Esophagus (tissue), 2 donors: Measurements from ENCODE around the gene GLYATL1B. TPM values are rescaled to one million over a fixed set of nuclear protein-coding genes. Genes with fewer than 3 reads are reported as not detected.
"Not testable (repeated sequence)": the region's sequence is repeated elsewhere in the genome, so short reads cannot be mapped to it uniquely, and the experiment has no call there.

Experiments used
- H3K27ac ChIP-seq, 2 donors: one replicate each; pipeline ENCODE4 v1.5.1; 2013; ENCODE audit warnings: low read depth in 2 of 2, mild to moderate bottlenecking in 2 of 2, inconsistent platforms in 1 of 2, low read length in 1 of 2, moderate library complexity in 1 of 2
- H3K27me3 ChIP-seq, 2 donors: one replicate each; pipeline ENCODE4 v1.6.1; 2013; ENCODE audit warnings: low read length in 2 of 2, control low read depth in 1 of 2, mild to moderate bottlenecking in 1 of 2; ENCODE audit not compliant: insufficient read depth in 2 of 2, control insufficient read depth in 1 of 2
- H3K36me3 ChIP-seq, 2 donors: one replicate each; pipeline ENCODE4 v1.6.1; 2013; ENCODE audit warnings: low read length in 1 of 2; ENCODE audit not compliant: control insufficient read depth in 2 of 2, insufficient read depth in 2 of 2
- H3K4me1 ChIP-seq, 2 donors: one replicate each; pipeline ENCODE4 v1.6.1; 2013; ENCODE audit warnings: low read length in 1 of 2; ENCODE audit not compliant: control insufficient read depth in 2 of 2, insufficient read depth in 2 of 2
- H3K4me3 ChIP-seq, 2 donors: one replicate each; pipeline ENCODE4 v1.5.1; 2013; ENCODE audit warnings: low read length in 2 of 2, mild to moderate bottlenecking in 2 of 2, low read depth in 1 of 2, moderate library complexity in 1 of 2
- H3K9me3 ChIP-seq, 2 donors: one replicate each; pipeline ENCODE4 v1.6.1; 2013; ENCODE audit warnings: mild to moderate bottlenecking in 2 of 2, low read depth in 1 of 2, low read length in 1 of 2, moderate library complexity in 1 of 2; ENCODE audit not compliant: control insufficient read depth in 2 of 2, insufficient read depth in 1 of 2
- WGBS, 2 donors: extraction: QIAGEN DNeasy Blood & Tissue Kit; methylation state at CpG; one replicate each; pipeline ENCODE4 v1.1.7; 2013; 5-methylcytosine and 5-hydroxymethylcytosine counted together
- polyA plus RNA-seq, 2 donors: library from polyadenylated mRNA; stranded (reverse); fragments of 200-250 nt; gene quantifications; one replicate each; pipeline ENCODE4 v1.2.3, GENCODE V29; 2013
- donor health status: healthy with polysubstance abuse.
- donor health status: Bipolar disorder and iron deficiency.

Gene GLYATL1B
- polyA plus RNA-seq, 2 donors: not detected

- Histone ChIP-seq H3K36me3 (no peaks in the 10 kb centered on the region), H3K4me3 (no peak overlapping the region), H3K27me3 (no peaks in the 10 kb centered on the region), H3K9me3 (peaks cover 6 to 8% of the 10 kb centered on the region in 2 donors), H3K27ac (no peak overlapping the region), H3K4me1 (no peaks in the 10 kb centered on the region)
- WGBS, 2 donors: 97% methylated on average over 3 of the region's 3 CpGs
Measured at GRCh38 chr11:59114344-59114743, 28.2 kb downstream of the GLYATL1B start.

GRCh38 chr11:59115553-59115952 lies 29.4 kb downstream of the GLYATL1B start:
- H3K27ac ChIP-seq: no peak overlapping the region
- no peak overlapping the region for H3K4me3 ChIP-seq
- no peaks in the 10 kb centered on the region for H3K27me3 ChIP-seq
- H3K36me3 ChIP-seq: no peaks in the 10 kb centered on the region
- H3K9me3 ChIP-seq: peaks cover 6 to 8% of the 10 kb centered on the region in 2 donors
- WGBS, 2 donors: 100% methylated on average over 1 of the region's 1 CpG
- H3K4me1 ChIP-seq: no peaks in the 10 kb centered on the region

GRCh38 chr11:59117774-59118173 lies 31.7 kb downstream of the GLYATL1B start:
- no peak overlapping the region for H3K27ac ChIP-seq
- H3K9me3 ChIP-seq: peaks cover 6 to 8% of the 10 kb centered on the region in 2 donors
- H3K4me1 ChIP-seq: no peaks in the 10 kb centered on the region
- 98 to 100% methylated on average over 2 of the region's 2 CpGs for WGBS, 2 donors
- H3K4me3 ChIP-seq: no peak overlapping the region
- no peaks in the 10 kb centered on the region for H3K27me3 ChIP-seq
- no peaks in the 10 kb centered on the region for H3K36me3 ChIP-seq

GRCh38 chr11:59119826-59120225 lies 33.7 kb downstream of the GLYATL1B start:
- H3K27me3 ChIP-seq: no peaks in the 10 kb centered on the region
- no peaks in the 10 kb centered on the region for H3K36me3 ChIP-seq

GRCh38 chr11:59135648-59136461 lies 49.7 kb downstream of the GLYATL1B start:
- no peak overlapping the region for H3K27ac ChIP-seq
- 15 to 16% methylated on average over 20 of the region's 20 CpGs for WGBS, 2 donors
- H3K27me3 ChIP-seq: no peaks in the 10 kb centered on the region
- peaks cover 0 to 5% of the 10 kb centered on the region in 2 donors for H3K36me3 ChIP-seq
- H3K9me3 ChIP-seq: peaks cover 0 to 6% of the 10 kb centered on the region in 2 donors
- no peaks in the 10 kb centered on the region for H3K4me1 ChIP-seq
- H3K4me3 ChIP-seq: no peak overlapping the region

More at GRCh38 chr11:59119826-59120225, 33.7 kb downstream of the GLYATL1B start:
- Histone ChIP-seq H3K4me3 (no peak overlapping the region), H3K27ac (no peak overlapping the region), H3K4me1 (no peaks in the 10 kb centered on the region), H3K9me3 (peaks cover 6 to 8% of the 10 kb centered on the region in 2 donors)

- not testable (repeated sequence) for H3K4me3 ChIP-seq, H3K4me1 ChIP-seq, H3K27me3 ChIP-seq, H3K27ac ChIP-seq, H3K9me3 ChIP-seq, H3K36me3 ChIP-seq
- 80 to 85% methylated on average over 6 of the region's 6 CpGs for WGBS, 2 donors
Measured at GRCh38 chr11:59136551-59136950, 50.4 kb downstream of the GLYATL1B start.

GRCh38 chr11:59137190-59137589 lies 51.1 kb downstream of the GLYATL1B start:
- Histone ChIP-seq H3K36me3 (peaks cover 0 to 2% of the 10 kb centered on the region in 2 donors), H3K4me1 (no peaks in the 10 kb centered on the region), H3K27me3 (no peaks in the 10 kb centered on the region), H3K4me3 (no peak overlapping the region), H3K27ac (no peak overlapping the region), H3K9me3 (no peaks in the 10 kb centered on the region)
- 95 to 96% methylated on average over 17 of the region's 17 CpGs for WGBS, 2 donors

GRCh38 chr11:59138643-59139042 lies 52.5 kb downstream of the GLYATL1B start:
- no peaks in the 10 kb centered on the region for H3K4me1 ChIP-seq
- no peak overlapping the region for H3K4me3 ChIP-seq
- H3K27ac ChIP-seq: no peak overlapping the region
- 66 to 70% methylated on average over 2 of the region's 2 CpGs for WGBS, 2 donors
- H3K9me3 ChIP-seq: no peaks in the 10 kb centered on the region
- peaks cover 0 to 2% of the 10 kb centered on the region in 2 donors for H3K36me3 ChIP-seq
- no peaks in the 10 kb centered on the region for H3K27me3 ChIP-seq

GRCh38 chr11:59141191-59141590 lies 55.1 kb downstream of the GLYATL1B start:
- Histone ChIP-seq H3K9me3 (no peaks in the 10 kb centered on the region), H3K27ac (no peak overlapping the region)
- 92 to 93% methylated on average over 4 of the region's 4 CpGs for WGBS, 2 donors

More at GRCh38 chr11:59141191-59141590, 55.1 kb downstream of the GLYATL1B start:
- no peaks in the 10 kb centered on the region for H3K27me3 ChIP-seq
- no peak overlapping the region for H3K4me3 ChIP-seq
- H3K4me1 ChIP-seq: peaks cover 0 to 2% of the 10 kb centered on the region in 2 donors
- H3K36me3 ChIP-seq: no peaks in the 10 kb centered on the region
